ENCODE results near the gene SYTL4.

DNA sequence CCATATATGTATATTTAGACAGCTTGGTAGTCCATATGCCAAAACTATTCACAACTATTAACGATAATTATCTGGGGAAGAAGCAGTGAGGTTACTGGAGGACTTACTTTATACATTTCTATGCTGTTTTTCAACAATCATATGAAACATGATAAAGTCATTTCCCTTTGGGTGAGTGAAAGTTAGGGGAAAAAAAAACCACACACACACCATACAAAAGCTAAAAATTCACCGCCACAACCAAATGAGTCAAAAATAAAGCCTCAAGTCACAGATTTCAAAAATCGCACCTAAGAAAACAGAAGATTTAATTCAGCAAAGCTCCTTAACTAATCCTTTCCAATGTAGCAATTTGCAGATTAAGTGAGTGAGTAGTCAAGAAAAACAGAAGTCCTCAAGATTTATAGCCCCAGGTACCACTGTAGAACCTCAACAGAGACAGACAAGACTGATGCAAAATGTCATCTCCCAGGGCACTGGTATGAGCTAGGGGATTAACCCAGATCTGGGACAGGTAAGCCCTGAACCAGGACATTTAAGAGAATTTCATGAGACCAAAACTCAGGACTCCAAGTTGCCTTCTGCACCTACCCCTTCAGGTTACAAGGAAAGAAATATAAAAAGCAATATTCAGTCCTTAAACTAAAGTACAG lies 35.1 kb downstream of the SYTL4 start:
- TF ChIP-seq, protein P1, sequence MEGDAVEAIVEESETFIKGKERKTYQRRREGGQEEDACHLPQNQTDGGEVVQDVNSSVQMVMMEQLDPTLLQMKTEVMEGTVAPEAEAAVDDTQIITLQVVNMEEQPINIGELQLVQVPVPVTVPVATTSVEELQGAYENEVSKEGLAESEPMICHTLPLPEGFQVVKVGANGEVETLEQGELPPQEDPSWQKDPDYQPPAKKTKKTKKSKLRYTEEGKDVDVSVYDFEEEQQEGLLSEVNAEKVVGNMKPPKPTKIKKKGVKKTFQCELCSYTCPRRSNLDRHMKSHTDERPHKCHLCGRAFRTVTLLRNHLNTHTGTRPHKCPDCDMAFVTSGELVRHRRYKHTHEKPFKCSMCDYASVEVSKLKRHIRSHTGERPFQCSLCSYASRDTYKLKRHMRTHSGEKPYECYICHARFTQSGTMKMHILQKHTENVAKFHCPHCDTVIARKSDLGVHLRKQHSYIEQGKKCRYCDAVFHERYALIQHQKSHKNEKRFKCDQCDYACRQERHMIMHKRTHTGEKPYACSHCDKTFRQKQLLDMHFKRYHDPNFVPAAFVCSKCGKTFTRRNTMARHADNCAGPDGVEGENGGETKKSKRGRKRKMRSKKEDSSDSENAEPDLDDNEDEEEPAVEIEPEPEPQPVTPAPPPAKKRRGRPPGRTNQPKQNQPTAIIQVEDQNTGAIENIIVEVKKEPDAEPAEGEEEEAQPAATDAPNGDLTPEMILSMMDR (IDR thresholded peaks at IDR 0.05): no peak
- TF ChIP-seq EP300 (IDR thresholded peaks at IDR 0.05) (no peak), POLR2A (IDR thresholded peaks at IDR 0.05) (no peak)
